GM18519 (cell line): ENCODE measurements around the gene NKX1-2.
A peak's percentile ranks its signal among the peaks of the same experiment; 100 is the strongest.

Experiments
- ATAC-seq: cut with Tn5 transposase; IDR thresholded peaks from one replicate; pipeline ENCODE4 v1.9.1; 2021; ENCODE audit warnings: mild to moderate bottlenecking, moderate library complexity; ENCODE audit not compliant: unreplicated experiment, low FRiP score

Gene NKX1-2

DNA sequence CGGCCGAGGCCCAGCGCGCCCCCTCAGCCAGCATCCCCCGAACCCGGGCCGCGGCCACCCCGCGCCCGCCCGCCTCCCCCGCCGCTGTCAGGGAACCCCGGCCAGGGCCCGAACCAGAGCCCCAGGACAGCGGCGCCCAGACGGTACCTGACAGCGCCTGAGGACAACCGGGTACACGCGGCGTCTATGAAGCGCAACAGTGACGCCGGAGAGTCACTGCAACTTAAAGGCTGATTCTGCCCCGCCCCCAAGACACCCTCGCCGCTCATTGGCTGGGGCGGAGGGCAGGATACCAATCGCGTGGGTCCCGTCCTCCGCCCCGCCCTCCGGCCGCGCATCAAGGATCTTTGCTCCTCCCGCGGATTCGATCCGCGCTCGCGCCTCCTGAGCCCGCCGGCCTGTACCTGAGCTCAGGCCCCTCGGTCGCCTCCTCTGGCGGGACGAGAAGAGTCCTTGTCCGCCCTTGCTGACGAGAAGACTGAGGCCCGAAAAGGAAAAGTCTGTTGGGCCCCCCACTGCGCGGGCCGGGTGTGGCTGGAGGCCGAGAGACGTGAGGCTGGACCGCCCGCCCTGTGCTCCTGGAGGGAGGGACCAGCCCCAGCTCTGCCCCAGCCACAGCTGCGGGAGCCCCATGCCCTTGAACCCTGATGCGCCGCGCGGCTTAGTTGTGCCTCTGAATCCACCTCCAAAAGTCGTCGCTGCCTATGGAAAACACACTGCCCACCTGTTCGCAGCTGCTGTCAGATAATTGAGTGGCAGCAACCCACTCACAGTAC lies 30.9 kb downstream of the NKX1-2 start, which contains the start of gene OAT:
TSS of gene OAT (minus strand) at position 198 of the 776 bp plus-strand sequence. CDS start 6,752 bp downstream, outside the sequence.
- peak; percentile 86 for ATAC-seq

DNA sequence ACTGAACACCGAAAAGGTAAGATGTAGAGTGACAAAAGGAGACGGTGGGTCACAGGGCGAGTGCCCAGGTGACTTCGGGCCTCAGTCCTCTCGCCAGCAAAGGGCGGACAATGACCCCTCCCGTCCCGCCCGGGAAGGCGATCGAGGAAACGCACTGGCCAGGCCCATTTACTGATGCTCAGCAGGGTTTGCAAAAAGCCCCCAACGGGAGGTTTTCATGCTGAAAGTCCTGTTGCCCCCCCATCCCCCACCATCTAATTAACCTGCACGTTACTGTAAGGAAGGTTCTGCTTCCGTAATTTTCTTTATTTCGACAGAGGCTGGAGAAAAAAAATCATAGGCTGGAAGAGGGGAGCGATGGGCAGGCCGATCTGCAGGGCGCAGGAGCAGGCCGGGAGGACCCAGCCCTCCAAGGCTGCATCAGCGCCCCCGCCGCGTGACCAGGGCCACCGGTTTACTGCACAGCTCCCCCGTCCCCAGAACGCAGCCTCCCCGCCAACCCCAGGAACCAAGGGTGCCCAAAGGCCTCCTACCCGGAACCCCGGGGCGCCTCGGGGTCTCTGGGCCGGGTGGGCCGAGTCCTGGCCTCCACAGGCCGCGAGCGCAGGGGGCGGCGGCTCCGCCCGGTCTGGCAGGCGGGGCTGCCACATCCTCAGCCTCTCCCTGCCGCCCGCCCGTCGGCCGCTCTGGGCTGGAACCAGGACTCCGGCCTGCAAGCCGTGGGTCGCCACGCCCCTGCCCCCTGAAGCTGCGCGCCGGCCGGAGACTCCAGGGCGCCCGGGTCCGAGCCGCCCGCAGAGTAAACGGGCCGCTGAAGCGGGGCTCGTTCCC lies 31.7 kb downstream of the NKX1-2 start:
- ATAC-seq: no peak

DNA sequence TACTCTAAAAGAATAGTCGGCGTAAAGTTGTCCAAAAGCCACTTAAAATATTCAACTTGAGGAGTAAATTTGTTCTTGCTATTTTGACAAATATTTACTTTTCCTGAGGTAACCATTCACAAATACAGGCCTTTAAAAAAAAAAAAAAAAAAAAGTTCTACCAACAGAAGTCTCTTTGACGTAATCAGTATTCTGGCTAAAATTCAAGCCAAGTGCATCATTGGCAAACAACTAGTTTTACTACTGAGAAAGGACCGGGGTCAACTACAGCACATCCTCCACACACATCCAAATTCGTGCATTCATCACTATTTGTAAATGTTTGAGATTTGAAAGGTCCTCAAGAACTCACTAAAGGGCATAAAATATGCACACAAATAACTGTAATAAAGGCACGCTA lies 33.1 kb downstream of the NKX1-2 start:
- no peak for ATAC-seq

DNA sequence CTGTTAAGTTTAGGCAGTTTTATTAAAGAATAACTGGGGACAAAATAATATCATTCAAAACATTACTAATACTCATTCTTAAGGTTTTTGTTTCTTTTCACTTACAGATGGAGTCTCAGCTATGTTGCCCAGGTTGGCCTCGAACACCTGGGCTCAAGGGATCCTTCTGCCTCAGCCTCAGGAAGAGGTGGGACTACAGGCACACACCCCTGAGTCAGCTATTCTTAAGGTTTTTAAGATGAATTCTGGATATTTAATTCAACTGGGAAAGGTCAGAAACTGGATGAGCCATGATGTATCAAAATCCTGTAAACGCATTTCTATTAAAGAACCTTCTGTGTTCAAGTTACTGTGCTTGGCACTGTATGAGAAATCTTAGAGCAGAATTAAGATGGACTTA lies 34.6 kb downstream of the NKX1-2 start:
- ATAC-seq: no peak

DNA sequence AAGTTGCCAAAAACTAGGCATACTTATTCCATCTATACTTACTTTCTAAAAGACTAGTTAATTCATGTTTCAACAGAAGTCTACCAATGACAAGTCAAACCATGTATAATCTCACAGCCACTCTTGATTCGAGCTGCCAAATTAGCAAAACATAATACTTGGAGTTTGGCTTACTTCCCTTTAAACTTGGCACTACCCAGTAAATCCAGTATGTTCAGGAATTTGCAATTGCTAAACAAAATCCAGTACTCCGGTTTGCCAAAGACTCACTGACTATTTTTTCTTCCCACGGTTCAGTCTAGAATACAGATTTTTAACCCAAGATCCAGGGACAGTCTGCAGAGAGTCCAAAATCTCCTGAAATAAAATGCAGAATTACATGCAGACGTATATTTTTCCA lies 35.8 kb downstream of the NKX1-2 start:
- no peak for ATAC-seq

DNA sequence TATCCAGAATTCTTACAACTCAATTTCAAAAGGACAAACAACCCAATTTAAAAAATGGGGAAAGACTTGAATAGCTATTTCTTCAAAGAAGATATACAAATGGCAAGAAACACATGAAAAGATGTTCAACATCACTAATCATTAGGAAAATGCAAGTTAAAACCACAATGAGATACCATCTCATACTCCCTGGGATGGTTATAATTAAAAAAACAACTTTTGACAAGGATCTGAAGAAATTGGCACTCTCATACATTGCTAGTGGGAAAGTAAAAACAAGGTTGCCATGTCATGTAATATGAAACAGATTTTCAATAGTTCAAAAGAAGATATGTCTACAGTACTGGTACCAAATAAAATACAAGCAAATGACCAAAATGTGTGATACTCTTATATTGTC lies 40.1 kb downstream of the NKX1-2 start:
- ATAC-seq: no peak

DNA sequence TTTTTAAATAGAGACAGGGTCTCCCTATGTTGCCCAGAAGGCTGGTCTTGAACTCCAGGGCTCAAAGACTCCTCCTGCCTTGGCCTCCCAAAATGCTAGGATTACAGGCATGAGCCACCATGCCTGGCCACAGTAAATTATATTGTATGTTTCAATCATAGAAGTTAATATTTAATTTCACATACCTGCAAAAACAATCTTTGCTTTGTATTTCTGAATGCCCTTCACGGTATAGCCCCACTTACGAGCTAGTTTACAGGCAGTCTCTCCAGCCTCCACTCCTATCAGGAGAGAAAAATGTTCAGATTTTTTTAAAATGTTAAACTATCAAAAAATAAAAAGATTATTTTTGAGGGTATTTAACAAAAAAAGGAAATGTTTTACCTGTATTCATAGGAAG lies 41.5 kb downstream of the NKX1-2 start:
- ATAC-seq: no peak

DNA sequence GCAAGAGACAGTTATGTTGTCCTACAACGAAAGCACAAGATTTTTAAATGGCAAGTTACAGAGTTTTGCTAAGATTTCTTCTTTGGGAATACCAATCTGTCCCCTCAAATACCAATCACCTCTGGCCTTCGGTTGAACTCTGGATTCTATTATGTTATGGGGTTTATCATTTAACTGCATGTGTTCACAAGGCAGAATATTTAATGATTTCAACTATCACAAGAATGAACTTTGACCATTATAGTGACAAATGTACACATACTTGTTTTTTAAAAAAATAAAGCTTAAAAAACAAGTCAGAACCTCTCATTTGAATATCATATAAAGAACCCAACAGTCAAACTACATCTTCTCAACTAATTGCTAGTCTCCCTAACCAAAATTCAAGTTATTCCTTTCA lies 42.4 kb downstream of the NKX1-2 start:
- ATAC-seq: no peak

DNA sequence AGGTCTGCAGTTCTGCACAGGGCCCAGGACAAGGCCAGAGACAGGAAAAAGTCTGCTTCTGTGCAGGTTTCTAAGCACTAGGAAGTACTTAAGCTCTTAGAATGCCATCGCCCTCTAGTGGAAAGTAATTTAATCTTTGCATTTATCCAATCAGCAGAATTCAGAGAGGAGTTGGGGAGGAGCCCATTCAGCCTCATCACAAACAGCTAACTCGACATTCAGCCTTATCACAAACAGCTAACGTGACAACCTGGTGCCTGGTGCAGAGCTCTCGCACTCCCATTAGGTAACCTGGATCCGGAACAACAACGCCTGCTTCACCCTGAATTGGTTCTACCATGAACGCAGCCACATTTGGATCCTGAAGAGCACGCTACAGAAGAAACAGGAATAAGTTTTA lies 46.3 kb downstream of the NKX1-2 start:
- peak; percentile 95 for ATAC-seq

DNA sequence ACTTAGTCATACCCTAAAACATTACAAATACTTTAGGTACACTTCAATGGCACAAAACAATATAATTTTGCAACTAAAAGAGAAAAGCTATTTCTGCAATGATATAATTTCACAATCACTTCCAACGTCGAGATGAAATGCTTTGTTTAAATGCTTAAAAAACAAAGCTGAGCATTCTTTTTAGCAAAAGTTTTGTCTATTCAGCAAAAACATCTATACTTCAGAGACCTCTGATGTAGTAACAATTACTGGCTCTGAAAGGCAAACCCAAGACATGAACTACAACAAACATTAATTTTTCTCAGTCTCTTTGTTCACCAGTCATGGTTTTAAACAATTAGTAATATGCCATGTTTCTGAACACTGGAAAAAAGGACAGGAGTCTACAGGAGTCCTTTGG lies 47.6 kb downstream of the NKX1-2 start:
- ATAC-seq: no peak

DNA sequence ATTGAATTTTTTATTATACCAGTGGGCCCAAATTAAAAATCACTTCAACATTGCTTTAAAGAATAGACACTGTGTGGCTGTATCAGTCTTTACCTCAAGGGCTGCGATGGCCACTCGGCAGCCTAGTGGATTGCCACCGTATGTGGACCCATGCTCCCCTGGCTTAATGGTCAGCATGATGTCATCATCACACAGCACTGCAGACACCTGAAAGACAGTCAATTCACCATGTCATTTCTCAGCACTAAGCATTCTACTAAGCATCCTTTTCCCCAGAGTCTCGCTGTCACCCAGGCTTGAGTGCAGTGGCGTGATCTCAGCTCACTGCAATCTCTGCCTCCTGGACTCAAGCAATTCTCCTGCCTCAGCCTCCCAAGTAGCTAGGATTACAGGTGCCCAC lies 48.2 kb downstream of the NKX1-2 start:
- ATAC-seq: no peak
